Endothelial cell (in vitro differentiated cells): ENCODE measurements around the gene IFNL2. TPM values are rescaled to one million over a fixed set of nuclear protein-coding genes. Genes with fewer than 3 reads are reported as not detected.
"Not testable (repeated sequence)": the region's sequence is repeated elsewhere in the genome, so short reads cannot be mapped to it uniquely, and the experiment has no call there.

Experiments
- DNase-seq: peaks from one replicate; pipeline ENCODE4 v3.0.0; 2021; ENCODE audit warnings: low spot score
- H3K27ac Mint-ChIP-seq: one replicate; pipeline ENCODE4 v1.8.0; 2021; ENCODE audit warnings: mixed read lengths, inconsistent platforms; ENCODE audit not compliant: unreplicated experiment
- H3K27me3 Mint-ChIP-seq: one replicate; pipeline ENCODE4 v1.8.0; 2021; ENCODE audit warnings: mild to moderate bottlenecking, moderate library complexity, mixed read lengths, inconsistent platforms; ENCODE audit not compliant: unreplicated experiment
- H3K36me3 Mint-ChIP-seq: one replicate; pipeline ENCODE4 v1.8.0; 2021; ENCODE audit warnings: mild to moderate bottlenecking, low read depth, mixed read lengths, inconsistent platforms; ENCODE audit not compliant: unreplicated experiment
- H3K4me1 Mint-ChIP-seq: one replicate; pipeline ENCODE4 v1.8.0; 2021; ENCODE audit warnings: mild to moderate bottlenecking, mixed read lengths, inconsistent platforms; ENCODE audit not compliant: unreplicated experiment
- H3K4me3 Mint-ChIP-seq: one replicate; pipeline ENCODE4 v1.8.0; 2021; ENCODE audit warnings: mild to moderate bottlenecking, mixed read lengths, inconsistent platforms; ENCODE audit not compliant: unreplicated experiment
- H3K9me3 Mint-ChIP-seq: one replicate; pipeline ENCODE4 v1.8.0; 2021; ENCODE audit warnings: mixed read lengths, inconsistent platforms; ENCODE audit not compliant: unreplicated experiment
- CTCF ChIP-seq: fragments of 200-600 bp; sonication (generic); IDR thresholded peaks from one replicate; pipeline ENCODE4 v1.5.0; 2021; ENCODE audit warnings: antibody characterized with exemption; ENCODE audit not compliant: unreplicated experiment
- total RNA-seq: library from RNA; stranded (reverse); fragmentation: NEBNext Ultra II Directional; extraction: Animal tissue kit (Norgen Biotek cat#: 25700); gene quantifications from one replicate; pipeline ENCODE4 v1.2.1, GENCODE V29; 2021; ENCODE audit not compliant: unreplicated experiment

Gene IFNL2
- total RNA-seq, 1 donor from 2014 or later: not detected

GRCh38 chr19:39236527-39236926, 31.7 kb upstream of the IFNL2 start:
- H3K27ac Mint-ChIP-seq: no peak overlapping the region
- no peaks in the 10 kb centered on the region for H3K36me3 Mint-ChIP-seq
- TF ChIP-seq CTCF: no peak
- H3K9me3 Mint-ChIP-seq: no peaks in the 10 kb centered on the region
- no peak overlapping the region for H3K4me3 Mint-ChIP-seq
- H3K4me1 Mint-ChIP-seq: no peaks in the 10 kb centered on the region
- H3K27me3 Mint-ChIP-seq: peaks cover 3% of the 10 kb centered on the region
- DNase-seq: no peak

GRCh38 chr19:39237200-39238184, 30.7 kb upstream of the IFNL2 start:
- no peak for TF ChIP-seq CTCF
- H3K27me3 Mint-ChIP-seq: peaks cover 3% of the 10 kb centered on the region
- no peak overlapping the region for H3K27ac Mint-ChIP-seq
- no peaks in the 10 kb centered on the region for H3K9me3 Mint-ChIP-seq
- no peaks in the 10 kb centered on the region for H3K4me1 Mint-ChIP-seq
- no peak for DNase-seq
- no peak overlapping the region for H3K4me3 Mint-ChIP-seq
- H3K36me3 Mint-ChIP-seq: no peaks in the 10 kb centered on the region

GRCh38 chr19:39238209-39238608, 30.0 kb upstream of the IFNL2 start:
- no peak overlapping the region for H3K27ac Mint-ChIP-seq
- no peaks in the 10 kb centered on the region for H3K4me1 Mint-ChIP-seq
- no peaks in the 10 kb centered on the region for H3K9me3 Mint-ChIP-seq
- no peaks in the 10 kb centered on the region for H3K36me3 Mint-ChIP-seq
- DNase-seq: no peak
- H3K4me3 Mint-ChIP-seq: no peak overlapping the region
- peaks cover 3% of the 10 kb centered on the region for H3K27me3 Mint-ChIP-seq
- no peak for TF ChIP-seq CTCF

- H3K27ac Mint-ChIP-seq: no peak overlapping the region
- no peaks in the 10 kb centered on the region for H3K36me3 Mint-ChIP-seq
- H3K4me3 Mint-ChIP-seq: no peak overlapping the region
- peaks cover 3% of the 10 kb centered on the region for H3K27me3 Mint-ChIP-seq
- H3K9me3 Mint-ChIP-seq: no peaks in the 10 kb centered on the region
- DNase-seq: no peak
- no peak for TF ChIP-seq CTCF
- no peaks in the 10 kb centered on the region for H3K4me1 Mint-ChIP-seq
Observed at GRCh38 chr19:39238944-39239343, 29.3 kb upstream of the IFNL2 start.

GRCh38 chr19:39240421-39240820, 27.8 kb upstream of the IFNL2 start:
- TF ChIP-seq CTCF: no peak
- H3K9me3 Mint-ChIP-seq: no peaks in the 10 kb centered on the region
- H3K4me3 Mint-ChIP-seq: no peak overlapping the region
- no peak for DNase-seq
- H3K27me3 Mint-ChIP-seq: peaks cover 3% of the 10 kb centered on the region
- no peaks in the 10 kb centered on the region for H3K36me3 Mint-ChIP-seq
- no peak overlapping the region for H3K27ac Mint-ChIP-seq
- H3K4me1 Mint-ChIP-seq: no peaks in the 10 kb centered on the region

GRCh38 chr19:39243741-39244140, 24.5 kb upstream of the IFNL2 start:
- not testable (repeated sequence) for H3K36me3 Mint-ChIP-seq, H3K4me1 Mint-ChIP-seq, H3K9me3 Mint-ChIP-seq, H3K27me3 Mint-ChIP-seq, H3K4me3 Mint-ChIP-seq, H3K27ac Mint-ChIP-seq, DNase-seq

GRCh38 chr19:39244410-39245100, 23.6 kb upstream of the IFNL2 start, which contains the start of gene IFNL3:
IFNL3 (minus strand) TSS chr19:39245006; CDS start chr19:39244967, 39 bp downstream.
- not testable (repeated sequence) for H3K36me3 Mint-ChIP-seq, H3K4me3 Mint-ChIP-seq, H3K9me3 Mint-ChIP-seq, H3K4me1 Mint-ChIP-seq, DNase-seq, H3K27me3 Mint-ChIP-seq, H3K27ac Mint-ChIP-seq
